ENCODE results near the gene ZNF469. TPM values are rescaled to one million over a fixed set of nuclear protein-coding genes. Genes with fewer than 3 reads are reported as not detected.

The ZNF469 gene
- total RNA-seq, 4 donors from 2014 or later: 0.87 to 1.8 (median 1.1) TPM

DNA sequence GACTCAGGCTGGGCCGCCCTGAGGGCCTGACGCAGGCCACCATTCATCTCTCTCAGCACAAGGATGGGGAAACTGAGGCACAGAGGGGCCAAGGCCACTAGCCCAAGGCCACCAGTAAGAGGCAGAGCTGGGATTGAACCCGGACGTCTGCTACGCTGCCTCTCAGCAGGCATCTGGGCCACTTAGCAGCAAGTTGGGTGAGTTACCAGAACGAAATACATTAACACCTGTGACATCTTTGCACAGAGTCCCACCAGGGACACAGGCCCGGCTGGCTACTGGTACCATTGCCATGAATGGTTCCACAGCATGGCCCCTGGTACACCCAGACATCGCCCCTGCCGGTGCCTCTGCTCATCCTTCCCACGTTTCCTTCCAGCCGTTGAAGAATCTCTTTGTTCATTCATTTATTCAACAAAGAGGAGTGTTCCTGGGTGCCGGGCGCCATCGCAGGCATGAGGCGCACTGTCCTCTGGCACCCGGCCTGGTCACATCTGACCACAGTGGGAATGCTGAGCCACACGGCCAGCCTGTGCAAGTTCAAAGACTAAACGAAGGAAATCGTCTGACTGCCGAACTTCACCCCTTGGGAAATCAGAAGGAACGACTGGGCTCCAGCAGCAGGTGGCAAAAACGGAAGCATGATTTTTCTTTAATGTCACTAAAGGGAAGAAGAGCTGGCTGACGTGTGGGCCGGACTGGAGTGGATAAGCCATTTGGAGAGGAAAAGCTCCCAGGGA lies 7.4 kb upstream of the ZNF469 start:
- Histone ChIP-seq H3K36me3 (no peaks in the 10 kb centered on the region), H3K9me3 (no peaks in the 10 kb centered on the region), H3K27me3 (peaks cover 0 to 4% of the 10 kb centered on the region in 2 donors), H3K27ac (peak overlapping the region in 3 of 4 donors; percentile 9 to 80 (median 78)), H3K4me1 (peaks cover 0 to 13% (median 3%) of the 10 kb centered on the region in 4 donors), H3K4me3 (no peak overlapping the region)
- TF ChIP-seq EP300 (IDR thresholded peaks at IDR 0.05): no peak
- TF ChIP-seq, protein P1, sequence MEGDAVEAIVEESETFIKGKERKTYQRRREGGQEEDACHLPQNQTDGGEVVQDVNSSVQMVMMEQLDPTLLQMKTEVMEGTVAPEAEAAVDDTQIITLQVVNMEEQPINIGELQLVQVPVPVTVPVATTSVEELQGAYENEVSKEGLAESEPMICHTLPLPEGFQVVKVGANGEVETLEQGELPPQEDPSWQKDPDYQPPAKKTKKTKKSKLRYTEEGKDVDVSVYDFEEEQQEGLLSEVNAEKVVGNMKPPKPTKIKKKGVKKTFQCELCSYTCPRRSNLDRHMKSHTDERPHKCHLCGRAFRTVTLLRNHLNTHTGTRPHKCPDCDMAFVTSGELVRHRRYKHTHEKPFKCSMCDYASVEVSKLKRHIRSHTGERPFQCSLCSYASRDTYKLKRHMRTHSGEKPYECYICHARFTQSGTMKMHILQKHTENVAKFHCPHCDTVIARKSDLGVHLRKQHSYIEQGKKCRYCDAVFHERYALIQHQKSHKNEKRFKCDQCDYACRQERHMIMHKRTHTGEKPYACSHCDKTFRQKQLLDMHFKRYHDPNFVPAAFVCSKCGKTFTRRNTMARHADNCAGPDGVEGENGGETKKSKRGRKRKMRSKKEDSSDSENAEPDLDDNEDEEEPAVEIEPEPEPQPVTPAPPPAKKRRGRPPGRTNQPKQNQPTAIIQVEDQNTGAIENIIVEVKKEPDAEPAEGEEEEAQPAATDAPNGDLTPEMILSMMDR (IDR thresholded peaks at IDR 0.05): no peak
- TF ChIP-seq POLR2A (IDR thresholded peaks at IDR 0.05): no peak
- 68 to 73% methylated on average over 24 of the region's 24 CpGs for WGBS, 2 donors
- no peak for DNase-seq (ENCODE audit: low spot score in 2 of 2)

DNA sequence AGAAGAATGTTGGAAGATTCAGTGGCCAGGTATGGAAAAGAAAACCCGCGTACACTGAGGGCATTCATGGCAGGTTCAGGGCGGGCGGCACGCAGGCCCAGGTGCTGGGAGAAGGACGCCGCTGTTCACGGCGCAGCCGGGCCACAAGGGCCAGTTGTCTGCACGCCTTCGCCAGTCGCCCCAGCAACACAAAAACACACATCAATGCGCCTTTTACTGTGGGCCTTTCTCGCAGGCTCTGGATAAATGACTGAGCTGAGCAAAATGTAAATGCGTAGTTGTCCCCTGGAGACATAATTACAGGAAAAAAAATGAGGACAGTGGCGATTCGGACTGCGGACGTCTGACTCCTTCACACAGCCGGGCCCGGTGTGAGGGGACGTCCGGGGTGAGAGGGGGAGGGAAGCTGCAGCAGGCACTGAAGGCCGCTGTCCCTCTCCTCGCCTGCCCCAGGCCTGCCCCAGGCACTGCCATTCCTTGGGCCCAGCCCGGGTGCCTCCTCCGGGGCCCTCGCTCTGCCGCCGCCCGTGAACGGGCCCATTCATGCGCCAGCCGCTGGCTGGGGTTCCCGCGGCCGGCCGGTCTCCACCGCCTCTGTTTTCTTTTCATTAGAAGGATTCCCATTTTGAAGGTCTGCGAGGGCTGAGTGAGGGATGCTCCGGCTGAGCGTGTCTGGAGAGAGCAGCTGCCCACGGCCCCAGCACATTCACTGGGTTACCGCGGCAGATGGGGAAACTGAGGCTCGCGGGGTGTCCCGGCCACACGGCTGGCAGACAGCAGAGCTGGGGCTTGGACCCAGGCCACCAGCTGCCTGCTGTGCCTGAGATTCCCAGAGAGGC lies 6.5 kb upstream of the ZNF469 start:
- 39 to 50% methylated on average over 39 to 40 of the region's 50 CpGs for WGBS, 2 donors
- no peak overlapping the region for H3K4me3 ChIP-seq
- no peaks in the 10 kb centered on the region for H3K36me3 ChIP-seq
- H3K4me1 ChIP-seq: peaks cover 0 to 13% (median 3%) of the 10 kb centered on the region in 4 donors
- peaks cover 0 to 4% of the 10 kb centered on the region in 2 donors for H3K27me3 ChIP-seq
- H3K9me3 ChIP-seq: no peaks in the 10 kb centered on the region
- TF ChIP-seq, protein P1 (IDR thresholded peaks at IDR 0.05): no peak
- TF ChIP-seq EP300 (IDR thresholded peaks at IDR 0.05): peak in 1 of 2 donors; percentile 33
- H3K27ac ChIP-seq: peak overlapping the region; percentile 34 to 80 (median 70)
- DNase-seq (ENCODE audit: low spot score in 2 of 2): no peak

DNA sequence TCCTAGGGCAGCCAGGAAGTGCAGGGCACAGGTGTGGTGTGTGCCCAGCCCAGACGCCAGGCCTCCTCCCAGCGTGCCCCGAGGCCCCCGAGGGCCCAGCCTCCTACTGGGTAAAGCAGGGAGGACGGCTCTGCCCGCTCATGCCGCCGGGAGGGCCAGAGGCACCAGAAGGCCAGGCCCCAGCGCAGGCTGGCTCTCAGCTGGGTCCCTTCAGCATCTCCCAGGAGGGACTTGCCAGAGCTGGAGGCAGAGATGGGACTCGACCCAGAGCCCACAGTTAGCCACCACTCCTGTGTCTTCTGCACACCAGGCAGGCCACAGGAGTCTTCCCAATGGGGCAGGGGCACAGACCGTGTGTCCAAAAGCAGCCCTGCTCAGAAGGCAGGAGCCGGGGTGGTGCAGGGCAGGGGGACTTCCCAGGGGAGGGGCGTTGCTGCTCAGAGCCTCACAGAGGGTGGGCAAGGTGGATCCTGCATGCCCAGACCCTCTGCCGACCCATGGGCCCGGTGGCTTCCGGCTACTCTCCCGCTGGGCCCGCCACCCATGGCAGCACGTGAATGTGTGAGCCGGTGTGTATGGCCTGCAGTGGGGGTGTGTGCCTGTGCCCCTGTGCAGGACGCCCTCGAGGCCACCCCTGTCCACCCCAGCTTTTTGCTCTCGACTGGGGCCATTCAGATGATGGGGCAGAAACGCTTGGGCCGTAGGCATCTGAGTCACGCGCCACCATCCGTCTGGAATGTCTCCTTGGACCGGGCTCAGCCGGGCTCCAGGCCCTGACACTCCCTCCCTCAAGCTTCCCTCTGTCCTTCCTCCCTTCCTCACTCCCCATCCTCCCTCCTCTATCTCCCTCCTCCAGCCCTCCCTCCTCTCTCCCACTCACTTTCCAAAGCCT lies 5.7 kb upstream of the ZNF469 start:
- H3K27ac ChIP-seq: peak overlapping the region; percentile 34 to 80 (median 70)
- H3K9me3 ChIP-seq: no peaks in the 10 kb centered on the region
- H3K36me3 ChIP-seq: no peaks in the 10 kb centered on the region
- H3K27me3 ChIP-seq: peaks cover 0 to 4% of the 10 kb centered on the region in 2 donors
- DNase-seq (ENCODE audit: low spot score in 2 of 2): no peak
- H3K4me3 ChIP-seq: no peak overlapping the region
- 63 to 64% methylated on average over 15 to 25 of the region's 30 CpGs for WGBS, 2 donors
- H3K4me1 ChIP-seq: peaks cover 0 to 13% (median 3%) of the 10 kb centered on the region in 4 donors
- TF ChIP-seq EP300 (IDR thresholded peaks at IDR 0.05) (no peak), POLR2A (IDR thresholded peaks at IDR 0.05) (no peak)

DNA sequence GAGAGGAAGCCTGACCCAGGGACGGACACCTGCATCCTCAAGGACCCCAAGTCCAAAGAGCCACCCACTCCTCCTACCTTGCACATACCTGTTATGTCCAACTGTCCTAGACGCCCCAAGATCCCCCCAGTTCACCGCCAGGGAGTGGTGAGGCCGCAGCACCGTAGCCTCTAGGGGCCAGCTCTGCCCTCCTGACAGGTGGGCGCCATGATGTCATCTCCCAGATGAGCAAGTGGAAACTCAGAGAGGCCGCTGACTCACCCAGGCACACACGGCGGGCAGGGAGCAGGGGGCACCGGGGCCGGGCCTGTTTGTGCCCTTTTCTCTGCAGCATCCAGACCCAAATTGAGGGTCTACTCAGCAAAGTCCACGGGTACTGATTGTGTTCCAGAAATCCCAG lies 4.8 kb upstream of the ZNF469 start:
- 87 to 92% methylated on average over 8 to 11 of the region's 12 CpGs for WGBS, 2 donors
- no peak overlapping the region for H3K4me3 ChIP-seq
- H3K9me3 ChIP-seq: no peaks in the 10 kb centered on the region
- peaks cover 0 to 16% (median 3%) of the 10 kb centered on the region in 4 donors for H3K4me1 ChIP-seq
- H3K27ac ChIP-seq: peak overlapping the region in 1 of 4 donors; percentile 78
- TF ChIP-seq, protein P1 (IDR thresholded peaks at IDR 0.05): no peak
- TF ChIP-seq POLR2A (IDR thresholded peaks at IDR 0.05) (no peak), EP300 (IDR thresholded peaks at IDR 0.05) (no peak)
- H3K36me3 ChIP-seq: no peaks in the 10 kb centered on the region
- no peak for DNase-seq (ENCODE audit: low spot score in 2 of 2)
- H3K27me3 ChIP-seq: peaks cover 0 to 9% of the 10 kb centered on the region in 2 donors

DNA sequence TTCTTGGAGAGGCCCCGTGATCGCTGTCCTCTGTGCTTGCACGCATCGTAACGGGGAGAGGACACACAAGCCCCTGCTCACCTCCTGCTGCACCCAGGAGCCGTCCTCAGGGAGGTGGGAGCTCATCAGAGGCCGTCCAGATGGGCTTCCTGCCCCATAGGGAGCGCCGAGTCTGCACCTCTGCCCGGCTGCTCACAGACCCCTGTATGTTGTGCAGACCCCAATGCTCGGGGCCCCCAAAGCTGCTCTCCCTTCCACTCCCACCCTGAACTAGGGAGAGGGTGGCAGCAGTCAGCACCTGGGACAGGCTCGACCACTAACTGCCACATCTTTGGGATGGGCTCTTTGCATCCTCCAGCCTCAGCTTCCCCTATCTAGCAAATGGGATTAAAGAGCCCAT lies 4.4 kb upstream of the ZNF469 start:
- WGBS, 2 donors: 87 to 93% methylated on average over 11 to 12 of the region's 12 CpGs
- no peaks in the 10 kb centered on the region for H3K9me3 ChIP-seq
- peaks cover 0 to 9% of the 10 kb centered on the region in 2 donors for H3K27me3 ChIP-seq
- no peak for DNase-seq (ENCODE audit: low spot score in 2 of 2)
- TF ChIP-seq POLR2A (IDR thresholded peaks at IDR 0.05) (no peak), EP300 (IDR thresholded peaks at IDR 0.05) (no peak)
- TF ChIP-seq, protein P1 (IDR thresholded peaks at IDR 0.05): no peak
- no peaks in the 10 kb centered on the region for H3K36me3 ChIP-seq
- peaks cover 0 to 17% (median 3%) of the 10 kb centered on the region in 4 donors for H3K4me1 ChIP-seq
- H3K27ac ChIP-seq: no peak overlapping the region
- H3K4me3 ChIP-seq: no peak overlapping the region
